ENCODE data around the gene TRIM31. TPM values are rescaled to one million over a fixed set of nuclear protein-coding genes. Genes with fewer than 3 reads are reported as not detected.

Gene TRIM31
- total RNA-seq, 1 experiment from 2014 or later = not detected

DNA sequence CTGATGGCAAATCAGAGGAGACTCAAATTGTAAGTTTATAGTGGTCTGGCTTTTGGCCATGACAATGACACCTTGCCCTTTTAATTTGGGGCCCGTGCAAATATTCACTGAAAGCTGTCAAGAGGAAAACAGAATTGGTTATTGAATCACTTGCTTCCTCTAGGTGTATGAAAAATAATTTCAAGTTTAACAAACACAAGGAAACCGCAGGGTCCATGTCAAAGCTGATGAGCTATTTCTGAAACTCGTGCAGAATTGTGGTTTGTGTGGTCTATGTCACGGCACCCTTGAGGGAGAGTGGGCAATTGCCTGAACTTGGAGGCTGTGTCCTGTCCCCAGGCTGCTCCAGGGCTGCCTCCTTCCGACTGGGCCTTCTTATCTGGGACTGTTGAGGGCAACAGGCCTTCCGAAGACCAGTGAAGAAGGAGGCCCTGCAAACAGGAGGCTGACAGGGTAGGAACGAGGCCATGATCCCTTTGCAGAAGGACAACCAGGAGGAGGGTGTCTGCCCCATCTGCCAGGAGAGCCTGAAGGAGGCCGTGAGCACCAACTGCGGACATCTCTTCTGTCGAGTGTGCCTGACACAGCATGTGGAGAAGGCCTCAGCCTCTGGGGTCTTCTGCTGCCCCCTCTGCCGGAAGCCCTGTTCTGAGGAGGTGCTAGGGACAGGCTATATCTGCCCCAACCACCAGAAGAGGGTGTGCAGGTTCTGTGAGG lies 23.8 kb upstream of the TRIM31 start:
- H3K27me3 ChIP-seq (replicated peaks; ENCODE audit: insufficient read depth, low read depth, low read length, poor library complexity) = peaks cover 10% of the 10 kb centered on the region
- BruUV-seq (replicated peaks) = no TSS peak
- no peaks in the 10 kb centered on the region for H3K36me3 ChIP-seq (ENCODE audit: insufficient read depth, low read length, poor library complexity, severe bottlenecking)
- no peak for TF ChIP-seq EZH2 (IDR thresholded peaks at IDR 0.05; ENCODE audit: borderline replicate concordance, low read depth, low read length, poor library complexity, severe bottlenecking)
- no peak for TF ChIP-seq CTCF (conservative IDR thresholded peaks at IDR 0.05; ENCODE audit: low read depth, low read length)
- CTCF ChIA-PET = interaction anchor here (0.5 kb wide), 1 partner anchor 1206 kb away, joined by 4 read pairs; no protein-coding TSS in a partner anchor
- H3K9me3 ChIP-seq (ENCODE audit: low read depth, low read length, poor library complexity, severe bottlenecking) = no peaks in the 10 kb centered on the region
- H3K27ac ChIP-seq (ENCODE audit: low read depth, low read length, poor library complexity, severe bottlenecking) = no peak overlapping the region
- H3K4me1 ChIP-seq (ENCODE audit: insufficient read depth, low read length, poor library complexity, severe bottlenecking) = no peaks in the 10 kb centered on the region
- POLR2A ChIA-PET (ENCODE audit: low non-redundant PET) = no interaction called here
- intact Hi-C loops (cut with micrococcal nuclease; ENCODE audit: unreplicated experiment) = no loop called here
- H3K4me3 ChIP-seq (ENCODE audit: low read depth, low read length, poor library complexity, severe bottlenecking) = no peak overlapping the region
- DNase-seq (ENCODE audit: low spot score) = no peak

- no TSS peak for BruUV-seq (replicated peaks)
- H3K36me3 ChIP-seq (ENCODE audit: insufficient read depth, low read length, poor library complexity, severe bottlenecking) = no peaks in the 10 kb centered on the region
- no peak within 1 kb of the TSS for H3K4me3 ChIP-seq (ENCODE audit: low read depth, low read length, poor library complexity, severe bottlenecking)
- H3K9me3 ChIP-seq (ENCODE audit: low read depth, low read length, poor library complexity, severe bottlenecking) = no peaks in the 10 kb centered on the region
- ChIA-PET CTCF (no interaction called here), POLR2A (ENCODE audit: low non-redundant PET) (no interaction called here)
- no peak for DNase-seq (ENCODE audit: low spot score)
- no peak for TF ChIP-seq CTCF (conservative IDR thresholded peaks at IDR 0.05; ENCODE audit: low read depth, low read length)
- no peak for TF ChIP-seq EZH2 (IDR thresholded peaks at IDR 0.05; ENCODE audit: borderline replicate concordance, low read depth, low read length, poor library complexity, severe bottlenecking)
- H3K27me3 ChIP-seq (replicated peaks; ENCODE audit: insufficient read depth, low read depth, low read length, poor library complexity) = peaks cover 5% of the 10 kb centered on the region
- H3K4me1 ChIP-seq (ENCODE audit: insufficient read depth, low read length, poor library complexity, severe bottlenecking) = no peaks in the 10 kb centered on the region
- intact Hi-C loops (cut with micrococcal nuclease; ENCODE audit: unreplicated experiment) = no loop called here
- no peak within 1 kb of the TSS for H3K27ac ChIP-seq (ENCODE audit: low read depth, low read length, poor library complexity, severe bottlenecking)
Observed at GRCh38 chr6:30135757-30136156, 22.9 kb upstream of the TRIM31 start, which contains the start of gene TRIM40. Gene TRIM40 (plus strand): TSS chr6:30136140. CDS start chr6:30137037, 897 bp downstream.

DNA sequence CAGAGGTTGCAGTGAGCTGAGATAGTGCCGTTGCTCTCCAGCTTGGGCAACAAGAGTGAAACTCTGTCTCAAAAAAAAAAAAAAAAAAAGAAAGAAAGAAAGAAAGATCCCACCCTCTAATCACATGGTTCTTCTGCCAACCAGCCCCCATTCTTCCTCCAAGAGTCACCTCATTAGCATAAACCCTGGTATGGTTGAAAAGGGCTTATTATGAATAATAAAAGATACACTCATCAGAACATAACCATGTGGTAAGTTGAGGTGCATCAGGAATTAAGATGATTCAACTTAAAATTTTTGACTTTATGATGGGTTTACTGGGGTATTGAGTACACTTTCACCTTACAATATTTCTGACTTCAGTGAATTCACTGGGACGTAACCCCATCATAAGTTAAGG lies 22.3 kb upstream of the TRIM31 start:
- BruUV-seq (replicated peaks) = no TSS peak
- ChIA-PET POLR2A (ENCODE audit: low non-redundant PET) (no interaction called here), CTCF (no interaction called here)
- intact Hi-C loops (cut with micrococcal nuclease; ENCODE audit: unreplicated experiment) = no loop called here
- Histone ChIP-seq H3K27me3 (replicated peaks; ENCODE audit: insufficient read depth, low read depth, low read length, poor library complexity) (peaks cover 11% of the 10 kb centered on the region), H3K27ac (ENCODE audit: low read depth, low read length, poor library complexity, severe bottlenecking) (no peak overlapping the region), H3K36me3 (ENCODE audit: insufficient read depth, low read length, poor library complexity, severe bottlenecking) (no peaks in the 10 kb centered on the region), H3K4me3 (ENCODE audit: low read depth, low read length, poor library complexity, severe bottlenecking) (no peak overlapping the region), H3K9me3 (ENCODE audit: low read depth, low read length, poor library complexity, severe bottlenecking) (no peaks in the 10 kb centered on the region), H3K4me1 (ENCODE audit: insufficient read depth, low read length, poor library complexity, severe bottlenecking) (no peaks in the 10 kb centered on the region)
- DNase-seq (ENCODE audit: low spot score) = no peak
- no peak for TF ChIP-seq EZH2 (IDR thresholded peaks at IDR 0.05; ENCODE audit: borderline replicate concordance, low read depth, low read length, poor library complexity, severe bottlenecking)
- TF ChIP-seq CTCF (conservative IDR thresholded peaks at IDR 0.05; ENCODE audit: low read depth, low read length) = no peak
